ENCODE measurements around the gene KCTD20. TPM values are rescaled to one million over a fixed set of nuclear protein-coding genes. Genes with fewer than 3 reads are reported as not detected.

Gene KCTD20
- total RNA-seq, 1 donor from 2014 or later, result 89.1 TPM

DNA sequence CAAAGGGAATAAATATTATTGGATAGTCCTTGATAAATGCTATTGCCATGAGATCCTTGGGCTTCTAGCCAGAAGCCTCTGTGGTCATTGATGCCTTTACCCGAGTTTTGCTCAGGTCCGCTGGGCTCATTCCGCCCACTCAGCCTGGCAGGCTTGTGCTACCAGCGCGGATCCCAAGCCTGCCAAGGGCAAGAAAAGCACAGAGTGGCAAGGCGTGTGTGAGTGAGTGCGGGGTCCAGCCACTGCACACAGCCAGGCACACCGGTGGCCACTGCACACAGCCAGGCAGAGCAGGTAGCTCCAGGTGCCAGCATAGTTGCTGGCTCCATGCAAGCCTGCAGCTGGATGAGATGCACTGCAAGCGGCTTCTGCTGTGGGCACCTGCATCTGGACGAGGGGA lies 65.7 kb downstream of the KCTD20 start:
- Mint-ChIP-seq H3K4me3 (ENCODE audit: unreplicated experiment) (no peak overlapping the region), H3K9me3 (ENCODE audit: low read depth) (no peaks in the 10 kb centered on the region), H3K36me3 (ENCODE audit: low read depth) (peaks cover 25% of the 10 kb centered on the region), H3K27me3 (ENCODE audit: low read depth) (no peaks in the 10 kb centered on the region), H3K4me1 (ENCODE audit: low read depth) (peaks cover 3% of the 10 kb centered on the region), H3K27ac (ENCODE audit: unreplicated experiment) (no peak overlapping the region)
- no peak for DNase-seq (ENCODE audit: low spot score)
- TF ChIP-seq, protein P1, sequence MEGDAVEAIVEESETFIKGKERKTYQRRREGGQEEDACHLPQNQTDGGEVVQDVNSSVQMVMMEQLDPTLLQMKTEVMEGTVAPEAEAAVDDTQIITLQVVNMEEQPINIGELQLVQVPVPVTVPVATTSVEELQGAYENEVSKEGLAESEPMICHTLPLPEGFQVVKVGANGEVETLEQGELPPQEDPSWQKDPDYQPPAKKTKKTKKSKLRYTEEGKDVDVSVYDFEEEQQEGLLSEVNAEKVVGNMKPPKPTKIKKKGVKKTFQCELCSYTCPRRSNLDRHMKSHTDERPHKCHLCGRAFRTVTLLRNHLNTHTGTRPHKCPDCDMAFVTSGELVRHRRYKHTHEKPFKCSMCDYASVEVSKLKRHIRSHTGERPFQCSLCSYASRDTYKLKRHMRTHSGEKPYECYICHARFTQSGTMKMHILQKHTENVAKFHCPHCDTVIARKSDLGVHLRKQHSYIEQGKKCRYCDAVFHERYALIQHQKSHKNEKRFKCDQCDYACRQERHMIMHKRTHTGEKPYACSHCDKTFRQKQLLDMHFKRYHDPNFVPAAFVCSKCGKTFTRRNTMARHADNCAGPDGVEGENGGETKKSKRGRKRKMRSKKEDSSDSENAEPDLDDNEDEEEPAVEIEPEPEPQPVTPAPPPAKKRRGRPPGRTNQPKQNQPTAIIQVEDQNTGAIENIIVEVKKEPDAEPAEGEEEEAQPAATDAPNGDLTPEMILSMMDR (IDR thresholded peaks at IDR 0.05), result no peak

DNA sequence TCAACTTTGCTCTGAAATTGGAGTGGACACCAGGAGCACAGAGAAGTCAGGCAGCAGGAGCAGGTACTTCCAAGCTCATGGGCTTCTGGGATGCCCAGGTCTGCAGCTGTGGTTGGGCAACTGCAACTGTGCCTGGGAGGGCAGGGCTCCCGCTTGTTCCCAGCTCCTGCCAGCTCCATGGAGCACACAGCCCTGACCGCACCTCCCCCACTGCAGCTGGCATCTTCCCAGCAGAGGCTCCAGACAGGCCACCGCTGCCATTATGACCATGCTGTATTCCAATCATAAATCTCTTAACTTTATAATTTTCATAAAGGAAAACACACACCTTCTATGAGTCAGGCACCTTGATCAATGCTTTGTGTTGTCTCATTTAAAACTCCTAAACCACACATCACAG lies 67.6 kb downstream of the KCTD20 start:
- Mint-ChIP-seq H3K27me3 (ENCODE audit: low read depth) (no peaks in the 10 kb centered on the region), H3K4me1 (ENCODE audit: low read depth) (no peaks in the 10 kb centered on the region), H3K36me3 (ENCODE audit: low read depth) (peaks cover 34% of the 10 kb centered on the region), H3K27ac (ENCODE audit: unreplicated experiment) (no peak overlapping the region), H3K4me3 (ENCODE audit: unreplicated experiment) (no peak overlapping the region), H3K9me3 (ENCODE audit: low read depth) (no peaks in the 10 kb centered on the region)
- TF ChIP-seq, protein P1 (IDR thresholded peaks at IDR 0.05), result no peak
- DNase-seq (ENCODE audit: low spot score), result no peak

DNA sequence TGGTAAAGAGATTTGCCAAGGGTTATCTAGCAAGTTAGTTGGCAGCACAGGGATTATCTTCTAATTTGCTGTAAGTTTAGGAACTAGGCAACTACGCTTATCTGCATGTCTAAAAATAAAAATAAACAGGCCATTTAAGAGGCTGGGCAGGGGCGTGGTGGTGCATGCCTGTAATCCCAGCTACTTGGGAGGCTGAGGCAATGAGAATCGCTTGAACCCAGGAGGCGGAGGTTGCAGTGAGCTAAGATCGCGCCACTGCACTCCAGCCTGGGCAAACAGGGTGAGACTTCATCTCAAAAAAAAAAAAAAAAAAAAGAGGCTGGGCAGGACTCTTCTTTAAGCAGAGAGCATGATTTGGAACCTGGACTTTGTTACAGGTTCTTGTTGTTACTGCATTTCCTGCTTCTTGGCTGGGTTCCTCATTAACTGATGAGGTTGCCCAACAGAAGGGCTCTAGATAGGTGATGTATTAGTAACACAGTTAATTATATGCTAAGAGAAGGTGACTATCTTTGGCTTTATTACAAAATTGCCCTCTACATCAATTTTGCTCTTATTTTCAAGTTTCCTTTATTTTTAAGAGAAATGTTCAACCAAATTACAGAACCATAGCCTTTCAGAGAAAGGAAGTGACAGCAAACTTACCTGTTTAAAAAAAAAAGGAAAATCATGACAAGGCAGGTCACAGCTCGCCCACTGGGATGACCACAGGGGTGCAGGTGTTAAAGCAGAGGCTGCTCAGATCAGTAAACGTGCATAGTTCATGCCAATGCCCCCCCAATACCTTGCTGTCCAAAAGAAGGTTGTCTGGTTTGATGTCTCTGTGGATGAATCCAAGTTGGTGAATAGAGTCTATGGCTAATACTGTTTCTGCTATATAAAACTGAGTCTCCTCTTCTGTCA lies 72.0 kb downstream of the KCTD20 start:
- Mint-ChIP-seq H3K9me3 (ENCODE audit: low read depth) (no peaks in the 10 kb centered on the region), H3K36me3 (ENCODE audit: low read depth) (peaks cover 26% of the 10 kb centered on the region), H3K27me3 (ENCODE audit: low read depth) (no peaks in the 10 kb centered on the region), H3K4me1 (ENCODE audit: low read depth) (no peaks in the 10 kb centered on the region), H3K27ac (ENCODE audit: unreplicated experiment) (no peak overlapping the region), H3K4me3 (ENCODE audit: unreplicated experiment) (no peak overlapping the region)
- no peak for DNase-seq (ENCODE audit: low spot score)
- TF ChIP-seq, protein P1 (IDR thresholded peaks at IDR 0.05), result no peak

DNA sequence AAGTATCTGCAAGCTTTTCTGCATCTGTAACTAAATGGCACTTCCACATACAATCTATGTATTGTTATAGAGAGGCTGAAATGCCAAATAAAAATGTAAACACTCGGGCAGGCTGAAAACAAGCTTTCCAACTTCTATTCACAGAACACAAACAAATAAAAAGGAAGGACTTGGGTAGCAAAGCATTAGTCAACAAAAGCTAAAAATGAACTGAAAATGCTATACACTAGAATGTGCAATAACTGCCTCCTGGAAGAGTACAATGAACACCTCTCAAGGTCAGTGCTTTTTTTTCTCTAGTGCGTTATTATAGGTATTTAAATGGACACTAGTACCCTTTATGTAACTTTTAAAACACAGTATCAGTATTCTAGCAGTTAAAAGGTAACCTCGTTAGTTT lies 73.0 kb downstream of the KCTD20 start:
- DNase-seq (ENCODE audit: low spot score), result no peak
- Mint-ChIP-seq H3K4me1 (ENCODE audit: low read depth) (no peaks in the 10 kb centered on the region), H3K9me3 (ENCODE audit: low read depth) (no peaks in the 10 kb centered on the region), H3K36me3 (ENCODE audit: low read depth) (peaks cover 30% of the 10 kb centered on the region), H3K4me3 (ENCODE audit: unreplicated experiment) (no peak overlapping the region), H3K27me3 (ENCODE audit: low read depth) (no peaks in the 10 kb centered on the region), H3K27ac (ENCODE audit: unreplicated experiment) (no peak overlapping the region)
- TF ChIP-seq, protein P1 (IDR thresholded peaks at IDR 0.05), result no peak

DNA sequence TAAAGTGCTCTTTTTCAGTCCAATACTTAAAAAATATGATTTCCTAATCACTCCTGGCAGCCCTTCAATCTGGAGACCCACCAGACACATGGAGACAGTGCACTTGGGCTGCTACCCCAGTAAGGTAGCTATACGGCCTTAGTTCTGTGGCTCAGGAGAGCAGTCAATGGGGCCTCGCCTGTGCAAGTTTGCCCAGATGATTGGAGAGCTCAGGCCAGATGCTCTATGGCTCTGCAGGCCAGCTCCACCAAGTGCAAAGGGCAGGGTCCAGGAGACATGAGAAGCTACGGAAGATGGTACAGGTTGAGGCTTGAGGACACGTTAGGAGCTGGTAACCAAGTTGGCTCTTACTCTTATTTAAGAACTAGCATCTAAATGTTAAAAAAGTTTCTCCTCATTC lies 73.8 kb downstream of the KCTD20 start:
- Mint-ChIP-seq H3K27me3 (ENCODE audit: low read depth) (no peaks in the 10 kb centered on the region), H3K27ac (ENCODE audit: unreplicated experiment) (no peak overlapping the region), H3K36me3 (ENCODE audit: low read depth) (peaks cover 30% of the 10 kb centered on the region), H3K4me1 (ENCODE audit: low read depth) (no peaks in the 10 kb centered on the region), H3K9me3 (ENCODE audit: low read depth) (no peaks in the 10 kb centered on the region), H3K4me3 (ENCODE audit: unreplicated experiment) (no peak overlapping the region)
- TF ChIP-seq, protein P1 (IDR thresholded peaks at IDR 0.05), result no peak
- no peak for DNase-seq (ENCODE audit: low spot score)

Measured in chondrocyte (in vitro differentiated cells).